Tibial artery (tissue), 4 donors: ENCODE measurements around the gene PFDN1.

Experiments used
- DNase-seq, 2 donors: peaks; one replicate each; pipeline ENCODE4 v3.0.0-alpha.2; 2019
- H3K27ac ChIP-seq, 2 donors: fragments of 200-600 bp; sonication (generic) in 1 of 2; 1 replicate in 1 of 2; 2 replicates in 1 of 2; pipeline ENCODE4 v1.5.1; 2018 to 2019; ENCODE audit warnings: mild to moderate bottlenecking in 1 of 2
- H3K27me3 ChIP-seq, 2 donors: fragments of 200-600 bp; sonication (generic) in 1 of 2; one replicate each; pipeline versions ENCODE4 v1.5.1 to v1.6.0; 2016 to 2019
- H3K36me3 ChIP-seq, 3 donors: fragments of 200-600 bp; sonication (generic) in 2 of 3; one replicate each; pipeline ENCODE4 v1.5.1; 2016 to 2019; ENCODE audit warnings: mild to moderate bottlenecking in 2 of 3
- H3K4me1 ChIP-seq, 4 donors: fragments of 200-600 bp; sonication (generic) in 2 of 4; 1 replicate in 3 of 4; 2 replicates in 1 of 4; pipeline ENCODE4 v1.5.1; 2016 to 2019
- H3K4me3 ChIP-seq, 2 donors: fragments of 200-600 bp; sonication (generic) in 1 of 2; 1 replicate in 1 of 2; 2 replicates in 1 of 2; pipeline ENCODE4 v1.5.1; 2018 to 2019; ENCODE audit warnings: mild to moderate bottlenecking in 2 of 2
- H3K9me3 ChIP-seq, 3 donors: fragments of 200-600 bp; sonication (generic) in 1 of 3; one replicate each; pipeline ENCODE4 v1.5.1; 2016 to 2019
- CTCF ChIP-seq, 2 experiments: fragments of 200-600 bp in 1 of 2; fragments of 450-650 bp in 1 of 2; IDR thresholded peaks; one replicate each; pipeline ENCODE4 v1.5.1; 2017 to 2019; ENCODE audit warnings: antibody characterized with exemption in 2 of 2, mild to moderate bottlenecking in 1 of 2, moderate library complexity in 1 of 2
- intact Hi-C: fragments of 100-400 bp; cut with DNase I; formaldehyde crosslinking; loops from one replicate; pipeline ENCODE4 v1.15.0; 2023; ENCODE audit warnings: low total_unique reads

Gene PFDN1

GRCh38 chr5:140303966-140304365 is 1.1 kb upstream of the PFDN1 start:
- Histone ChIP-seq H3K27me3 (no peaks in the 10 kb centered on the region), H3K4me3 (no peak overlapping the region), H3K36me3 (peaks cover 0 to 9% (median 0%) of the 10 kb centered on the region in 3 donors), H3K27ac (peak overlapping the region in 1 of 2 donors; percentile 84), H3K9me3 (no peaks in the 10 kb centered on the region), H3K4me1 (peaks cover 0 to 20% (median 12%) of the 10 kb centered on the region in 4 donors)
- DNase-seq = no peak
- intact Hi-C loops = loop anchor here (5.0 kb wide), 1 partner anchor 43 kb away; the partner anchor contains the start of gene HBEGF
- TF ChIP-seq CTCF (IDR thresholded peaks at IDR 0.05) = no peak

GRCh38 chr5:140301136-140301535 is 1.8 kb downstream of the PFDN1 start:
- H3K4me3 ChIP-seq = no peak overlapping the region
- TF ChIP-seq CTCF (IDR thresholded peaks at IDR 0.05) = no peak
- intact Hi-C loops = loop anchor here (5.0 kb wide), 1 partner anchor 46 kb away; the partner anchor contains the start of gene HBEGF
- no peak for DNase-seq
- H3K27me3 ChIP-seq = no peaks in the 10 kb centered on the region
- H3K4me1 ChIP-seq = peaks cover 0 to 47% (median 25%) of the 10 kb centered on the region in 4 donors
- peaks cover 0 to 9% (median 3%) of the 10 kb centered on the region in 3 donors for H3K36me3 ChIP-seq
- H3K27ac ChIP-seq = no peak overlapping the region
- no peaks in the 10 kb centered on the region for H3K9me3 ChIP-seq

- intact Hi-C loops = no loop called here
- Histone ChIP-seq H3K27ac (no peak overlapping the region), H3K36me3 (peaks cover 0 to 9% (median 3%) of the 10 kb centered on the region in 3 donors), H3K27me3 (no peaks in the 10 kb centered on the region), H3K4me1 (peaks cover 0 to 65% (median 31%) of the 10 kb centered on the region in 4 donors), H3K9me3 (no peaks in the 10 kb centered on the region), H3K4me3 (no peak overlapping the region)
- DNase-seq = no peak
- TF ChIP-seq CTCF (IDR thresholded peaks at IDR 0.05) = no peak
These were observed 3.8 kb downstream of the PFDN1 start for GRCh38 chr5:140299056-140299455.

- H3K4me1 ChIP-seq = peaks cover 0 to 67% (median 35%) of the 10 kb centered on the region in 4 donors
- no peaks in the 10 kb centered on the region for H3K9me3 ChIP-seq
- peak overlapping the region in 1 of 2 donors; percentile 18 for H3K27ac ChIP-seq
- H3K4me3 ChIP-seq = no peak overlapping the region
- H3K27me3 ChIP-seq = no peaks in the 10 kb centered on the region
- no peak for TF ChIP-seq CTCF (IDR thresholded peaks at IDR 0.05)
- no peak for DNase-seq
- intact Hi-C loops = no loop called here
- peaks cover 0 to 9% (median 3%) of the 10 kb centered on the region in 3 donors for H3K36me3 ChIP-seq
These were observed 4.7 kb downstream of the PFDN1 start for GRCh38 chr5:140298183-140298601.

- no peaks in the 10 kb centered on the region for H3K9me3 ChIP-seq
- H3K4me1 ChIP-seq = peaks cover 4 to 75% (median 42%) of the 10 kb centered on the region in 4 donors
- no peak for TF ChIP-seq CTCF (IDR thresholded peaks at IDR 0.05)
These were observed 5.6 kb downstream of the PFDN1 start for GRCh38 chr5:140297283-140297682.

More at GRCh38 chr5:140297283-140297682, 5.6 kb downstream of the PFDN1 start:
- no peak overlapping the region for H3K4me3 ChIP-seq
- peaks cover 0 to 9% (median 3%) of the 10 kb centered on the region in 3 donors for H3K36me3 ChIP-seq
- H3K27ac ChIP-seq = peak overlapping the region in 1 of 2 donors; percentile 18
- DNase-seq = no peak
- intact Hi-C loops = no loop called here
- H3K27me3 ChIP-seq = no peaks in the 10 kb centered on the region
